Brain microvascular endothelial cell (primary cell): Measurements from ENCODE around the gene SERAC1.

Experiments used
- DNase-seq: peaks from one replicate; pipeline ENCODE4 v3.0.0-alpha.2; 2020
- H3K27ac ChIP-seq: fragments of 250-450 bp; sonication (Bioruptor Pico); 2 replicates; pipeline ENCODE4 v1.5.1; 2020; ENCODE audit warnings: mild to moderate bottlenecking, moderate library complexity
- H3K27me3 ChIP-seq: fragments of 250-450 bp; sonication (Bioruptor Pico); replicated peaks from 2 replicates; pipeline ENCODE4 v1.5.1; 2020; ENCODE audit warnings: mild to moderate bottlenecking
- H3K36me3 ChIP-seq: fragments of 250-450 bp; sonication (Bioruptor Pico); replicated peaks from 2 replicates; pipeline ENCODE4 v1.5.1; 2020; ENCODE audit warnings: mild to moderate bottlenecking
- H3K4me3 ChIP-seq: 2 replicates; pipeline ENCODE4 v1.5.1; 2011; ENCODE audit warnings: low read depth, mild to moderate bottlenecking, control low read depth, low read length, moderate library complexity
- in situ Hi-C: cut with HindIII; loops from 2 replicates; pipeline ENCODE4 v1.10.0; 2017; ENCODE audit warnings: low sequenced_read_pairs, low pct_ligation_motif_present
- TF ChIP-seq, protein P1 (sequence below): IDR thresholded peaks from 2 replicates; pipeline ENCODE4 v1.5.1; 2011; ENCODE audit warnings: low read depth, mild to moderate bottlenecking, moderate library complexity, low read length, control low read depth, inconsistent platforms; ENCODE audit errors: missing control alignments

SERAC1 gene

DNA sequence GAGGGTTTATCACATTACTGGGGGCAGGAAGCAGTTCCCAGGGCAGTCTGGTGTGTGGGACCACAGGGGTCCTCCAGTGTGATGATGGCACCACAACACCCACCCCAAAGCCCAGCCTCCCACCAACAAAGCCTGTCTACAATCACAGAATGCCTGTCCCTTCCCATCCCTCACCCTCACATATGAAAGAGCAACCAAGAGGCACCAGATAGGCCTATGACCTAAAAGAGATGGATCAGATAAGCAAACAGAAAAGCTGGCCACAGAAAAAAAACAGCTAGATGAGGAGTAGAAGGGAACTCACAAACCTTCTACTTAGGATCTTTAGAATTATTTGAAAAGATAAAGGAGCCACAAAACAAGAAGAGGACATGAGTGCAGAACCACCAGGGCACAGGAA is 54.3 kb downstream of the SERAC1 start:
- H3K4me3 ChIP-seq: no peak overlapping the region
- DNase-seq: no peak
- H3K27me3 ChIP-seq: no peaks in the 10 kb centered on the region
- H3K27ac ChIP-seq: no peak overlapping the region
- H3K36me3 ChIP-seq: peaks cover 7% of the 10 kb centered on the region
- in situ Hi-C loops: no loop called here
- TF ChIP-seq, protein P1, sequence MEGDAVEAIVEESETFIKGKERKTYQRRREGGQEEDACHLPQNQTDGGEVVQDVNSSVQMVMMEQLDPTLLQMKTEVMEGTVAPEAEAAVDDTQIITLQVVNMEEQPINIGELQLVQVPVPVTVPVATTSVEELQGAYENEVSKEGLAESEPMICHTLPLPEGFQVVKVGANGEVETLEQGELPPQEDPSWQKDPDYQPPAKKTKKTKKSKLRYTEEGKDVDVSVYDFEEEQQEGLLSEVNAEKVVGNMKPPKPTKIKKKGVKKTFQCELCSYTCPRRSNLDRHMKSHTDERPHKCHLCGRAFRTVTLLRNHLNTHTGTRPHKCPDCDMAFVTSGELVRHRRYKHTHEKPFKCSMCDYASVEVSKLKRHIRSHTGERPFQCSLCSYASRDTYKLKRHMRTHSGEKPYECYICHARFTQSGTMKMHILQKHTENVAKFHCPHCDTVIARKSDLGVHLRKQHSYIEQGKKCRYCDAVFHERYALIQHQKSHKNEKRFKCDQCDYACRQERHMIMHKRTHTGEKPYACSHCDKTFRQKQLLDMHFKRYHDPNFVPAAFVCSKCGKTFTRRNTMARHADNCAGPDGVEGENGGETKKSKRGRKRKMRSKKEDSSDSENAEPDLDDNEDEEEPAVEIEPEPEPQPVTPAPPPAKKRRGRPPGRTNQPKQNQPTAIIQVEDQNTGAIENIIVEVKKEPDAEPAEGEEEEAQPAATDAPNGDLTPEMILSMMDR: no peak

DNA sequence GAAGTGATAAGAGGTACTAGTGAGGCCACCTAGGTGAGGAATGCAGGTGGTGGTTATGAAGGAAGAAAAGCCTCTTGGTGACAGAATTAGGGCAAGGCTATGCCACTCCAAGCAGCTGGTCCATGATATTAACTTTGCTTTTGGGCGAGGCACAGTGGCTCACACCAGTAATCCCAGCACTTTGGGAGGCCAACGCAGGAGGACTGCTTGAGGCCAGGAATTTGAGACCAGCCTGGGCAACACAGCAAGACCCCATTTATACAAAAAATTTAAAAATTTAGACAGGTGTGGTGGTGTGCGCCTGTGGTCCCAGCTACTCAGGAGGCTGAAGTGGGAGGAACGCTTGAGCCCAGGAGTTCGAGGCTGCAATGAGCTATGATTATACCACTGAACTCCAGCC is 56.1 kb downstream of the SERAC1 start:
- TF ChIP-seq, protein P1: no peak
- Histone ChIP-seq H3K27ac (no peak overlapping the region), H3K4me3 (no peak overlapping the region), H3K27me3 (no peaks in the 10 kb centered on the region), H3K36me3 (peaks cover 7% of the 10 kb centered on the region)
- no peak for DNase-seq
- in situ Hi-C loops: no loop called here

- Histone ChIP-seq H3K4me3 (no peak overlapping the region), H3K36me3 (peaks cover 7% of the 10 kb centered on the region), H3K27me3 (no peaks in the 10 kb centered on the region), H3K27ac (no peak overlapping the region)
- no peak for DNase-seq
- TF ChIP-seq, protein P1: no peak
- in situ Hi-C loops: no loop called here
Observed at GRCh38 chr6:158110986-158111385, 57.1 kb downstream of the SERAC1 start.

DNA sequence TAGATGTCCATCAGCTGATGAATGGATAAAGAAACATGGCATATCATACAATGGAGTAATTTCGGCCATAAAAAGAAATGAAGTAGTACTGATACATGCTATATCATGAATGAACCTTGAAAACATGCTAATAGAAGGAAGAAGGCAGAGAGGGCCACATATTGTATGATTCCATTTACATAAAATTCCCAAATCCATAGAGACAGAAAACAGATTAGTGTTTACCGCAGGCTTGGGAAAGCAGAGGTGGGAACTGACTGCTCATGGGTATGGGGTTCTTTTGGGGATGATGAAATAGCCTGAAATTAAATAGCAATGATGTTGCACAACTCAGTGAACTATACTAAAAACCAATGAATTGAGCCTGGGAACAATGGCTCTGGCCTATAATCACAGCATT is 58.3 kb downstream of the SERAC1 start:
- no peak for DNase-seq
- Histone ChIP-seq H3K4me3 (no peak overlapping the region), H3K27ac (no peak overlapping the region), H3K27me3 (no peaks in the 10 kb centered on the region), H3K36me3 (peaks cover 7% of the 10 kb centered on the region)
- TF ChIP-seq, protein P1: no peak
- in situ Hi-C loops: no loop called here

DNA sequence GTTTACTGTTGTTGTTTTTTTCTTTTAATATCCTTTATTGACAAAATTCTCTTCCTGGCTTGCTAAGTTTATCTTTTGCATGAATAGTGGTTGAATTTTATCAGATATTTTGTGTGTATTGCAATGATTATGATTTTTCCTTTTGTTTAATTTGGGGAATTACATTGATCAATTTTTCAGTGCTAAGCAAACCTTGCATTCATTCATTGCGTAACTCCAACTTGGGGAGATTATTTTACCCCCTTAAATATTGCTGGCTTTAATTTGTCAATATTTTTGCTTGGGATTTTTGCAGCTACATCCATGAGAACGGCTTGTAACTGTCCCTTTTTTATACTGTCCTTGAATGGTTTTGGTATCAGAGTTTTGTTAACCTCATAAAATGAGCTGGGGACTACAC is 63.4 kb downstream of the SERAC1 start:
- no peak for DNase-seq
- Histone ChIP-seq H3K27me3 (no peaks in the 10 kb centered on the region), H3K4me3 (no peak overlapping the region), H3K27ac (no peak overlapping the region), H3K36me3 (peaks cover 19% of the 10 kb centered on the region)
- TF ChIP-seq, protein P1: no peak
- in situ Hi-C loops: no loop called here

- in situ Hi-C loops: no loop called here
- H3K27ac ChIP-seq: no peak overlapping the region
- H3K27me3 ChIP-seq: no peaks in the 10 kb centered on the region
- no peak for DNase-seq
- TF ChIP-seq, protein P1: no peak
- H3K4me3 ChIP-seq: no peak overlapping the region
- H3K36me3 ChIP-seq: peaks cover 21% of the 10 kb centered on the region
Observed at GRCh38 chr6:158103228-158103627, 64.8 kb downstream of the SERAC1 start.
